HG02571 (cell line): Measurements from ENCODE around the gene SEMA4D.

Experiments used
- ATAC-seq: cut with Tn5 transposase; IDR thresholded peaks from one replicate; pipeline ENCODE4 v1.9.1; 2021; ENCODE audit warnings: mild to moderate bottlenecking, moderate library complexity; ENCODE audit not compliant: unreplicated experiment

SEMA4D gene

GRCh38 chr9:89414670-89415324 is 83.1 kb downstream of the SEMA4D start:
- no peak for ATAC-seq

- no peak for ATAC-seq
These were observed 83.8 kb downstream of the SEMA4D start for GRCh38 chr9:89413963-89414638.

- no peak for ATAC-seq
These were observed 85.0 kb downstream of the SEMA4D start for GRCh38 chr9:89412951-89413350.

- ATAC-seq = no peak
These were observed 85.4 kb downstream of the SEMA4D start for GRCh38 chr9:89412541-89412940.

GRCh38 chr9:89411759-89412158 is 86.2 kb downstream of the SEMA4D start:
- no peak for ATAC-seq

- peak; percentile 48 for ATAC-seq
These were observed 87.1 kb downstream of the SEMA4D start for GRCh38 chr9:89410641-89411350.

GRCh38 chr9:89410022-89410421 is 87.9 kb downstream of the SEMA4D start:
- no peak for ATAC-seq

- ATAC-seq = no peak
These were observed 88.4 kb downstream of the SEMA4D start for GRCh38 chr9:89409466-89409865.

- ATAC-seq = no peak
These were observed 89.2 kb downstream of the SEMA4D start for GRCh38 chr9:89408628-89409101.

GRCh38 chr9:89407070-89407469 is 90.8 kb downstream of the SEMA4D start:
- ATAC-seq = no peak

GRCh38 chr9:89405826-89406225 is 92.1 kb downstream of the SEMA4D start:
- ATAC-seq = peak; percentile 43

- no peak for ATAC-seq
These were observed 93.8 kb downstream of the SEMA4D start for GRCh38 chr9:89404074-89404473.

GRCh38 chr9:89402695-89403427 is 95.1 kb downstream of the SEMA4D start:
- no peak for ATAC-seq

- peak; percentile 53 for ATAC-seq
These were observed 97.4 kb downstream of the SEMA4D start for GRCh38 chr9:89400403-89401116.

- no peak for ATAC-seq
These were observed 99.3 kb downstream of the SEMA4D start for GRCh38 chr9:89398621-89399020.

GRCh38 chr9:89397471-89397870 is 100.4 kb downstream of the SEMA4D start:
- ATAC-seq = no peak

GRCh38 chr9:89395931-89396710 is 101.8 kb downstream of the SEMA4D start:
- no peak for ATAC-seq

- ATAC-seq = no peak
These were observed 103.5 kb downstream of the SEMA4D start for GRCh38 chr9:89394412-89394811.

GRCh38 chr9:89391585-89391984 is 106.3 kb downstream of the SEMA4D start:
- no peak for ATAC-seq
